ENCODE results near the gene WWOX. TPM values are rescaled to one million over a fixed set of nuclear protein-coding genes. Genes with fewer than 3 reads are reported as not detected.

WWOX gene
- total and polyA plus RNA-seq, 2 experiments from 2014 or later: 17.0 to 39.8 TPM

DNA sequence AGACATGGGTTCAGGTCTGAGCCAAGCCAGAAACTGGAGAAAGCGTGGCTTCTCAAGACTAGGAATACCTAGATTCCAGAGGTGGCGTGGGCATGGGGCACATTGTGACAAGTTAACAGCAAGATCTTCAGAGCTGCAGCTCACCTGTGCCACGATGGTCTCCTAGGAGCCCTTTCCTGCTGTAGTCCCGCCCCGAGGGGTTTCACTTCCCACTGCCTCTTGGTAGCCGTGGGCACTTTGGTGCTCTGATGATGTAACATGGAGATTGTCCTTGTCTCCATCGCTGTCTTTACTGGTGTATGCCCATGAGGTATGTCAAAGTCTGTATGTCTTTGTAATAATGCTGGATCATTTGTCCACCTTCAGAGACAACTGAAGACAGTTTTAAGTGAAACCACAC, 89.7 kb downstream of the WWOX start:
- H3K27me3 ChIP-seq: no peaks in the 10 kb centered on the region
- TF ChIP-seq EZH2phosphoT487 (IDR thresholded peaks at IDR 0.05; ENCODE audit: low read depth, severe bottlenecking, unreplicated experiment) (no peak), EZH2 (IDR thresholded peaks at IDR 0.05; ENCODE audit: borderline replicate concordance) (no peak)
- TF ChIP-seq, protein P1, sequence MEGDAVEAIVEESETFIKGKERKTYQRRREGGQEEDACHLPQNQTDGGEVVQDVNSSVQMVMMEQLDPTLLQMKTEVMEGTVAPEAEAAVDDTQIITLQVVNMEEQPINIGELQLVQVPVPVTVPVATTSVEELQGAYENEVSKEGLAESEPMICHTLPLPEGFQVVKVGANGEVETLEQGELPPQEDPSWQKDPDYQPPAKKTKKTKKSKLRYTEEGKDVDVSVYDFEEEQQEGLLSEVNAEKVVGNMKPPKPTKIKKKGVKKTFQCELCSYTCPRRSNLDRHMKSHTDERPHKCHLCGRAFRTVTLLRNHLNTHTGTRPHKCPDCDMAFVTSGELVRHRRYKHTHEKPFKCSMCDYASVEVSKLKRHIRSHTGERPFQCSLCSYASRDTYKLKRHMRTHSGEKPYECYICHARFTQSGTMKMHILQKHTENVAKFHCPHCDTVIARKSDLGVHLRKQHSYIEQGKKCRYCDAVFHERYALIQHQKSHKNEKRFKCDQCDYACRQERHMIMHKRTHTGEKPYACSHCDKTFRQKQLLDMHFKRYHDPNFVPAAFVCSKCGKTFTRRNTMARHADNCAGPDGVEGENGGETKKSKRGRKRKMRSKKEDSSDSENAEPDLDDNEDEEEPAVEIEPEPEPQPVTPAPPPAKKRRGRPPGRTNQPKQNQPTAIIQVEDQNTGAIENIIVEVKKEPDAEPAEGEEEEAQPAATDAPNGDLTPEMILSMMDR (IDR thresholded peaks at IDR 0.05; ENCODE audit: poor library complexity): no peak
- peaks cover 5% of the 10 kb centered on the region for H3K4me1 ChIP-seq (ENCODE audit: insufficient read depth)
- H4K20me1 ChIP-seq (ENCODE audit: insufficient read depth, poor library complexity, severe bottlenecking): no peaks in the 10 kb centered on the region
- DNase-seq (ENCODE audit: low spot score): no peak
- no peak overlapping the region for H3K4me2 ChIP-seq
- no peaks in the 10 kb centered on the region for H3K9me3 ChIP-seq (ENCODE audit: low read depth)
- no peaks in the 10 kb centered on the region for H3K79me2 ChIP-seq
- H2AFZ ChIP-seq: no peak overlapping the region
- H3K27ac ChIP-seq: no peak overlapping the region
- H3K9me2 ChIP-seq (replicated peaks; ENCODE audit: insufficient read depth): no peaks in the 10 kb centered on the region
- WGBS (ENCODE audit: low lambda C conversion rate, missing lambda C conversion rate): 97% methylated on average over 7 of the region's 7 CpGs
- no peak overlapping the region for H3K4me3 ChIP-seq
- H3K36me3 ChIP-seq (replicated peaks; ENCODE audit: insufficient read depth, low read depth): no peaks in the 10 kb centered on the region

DNA sequence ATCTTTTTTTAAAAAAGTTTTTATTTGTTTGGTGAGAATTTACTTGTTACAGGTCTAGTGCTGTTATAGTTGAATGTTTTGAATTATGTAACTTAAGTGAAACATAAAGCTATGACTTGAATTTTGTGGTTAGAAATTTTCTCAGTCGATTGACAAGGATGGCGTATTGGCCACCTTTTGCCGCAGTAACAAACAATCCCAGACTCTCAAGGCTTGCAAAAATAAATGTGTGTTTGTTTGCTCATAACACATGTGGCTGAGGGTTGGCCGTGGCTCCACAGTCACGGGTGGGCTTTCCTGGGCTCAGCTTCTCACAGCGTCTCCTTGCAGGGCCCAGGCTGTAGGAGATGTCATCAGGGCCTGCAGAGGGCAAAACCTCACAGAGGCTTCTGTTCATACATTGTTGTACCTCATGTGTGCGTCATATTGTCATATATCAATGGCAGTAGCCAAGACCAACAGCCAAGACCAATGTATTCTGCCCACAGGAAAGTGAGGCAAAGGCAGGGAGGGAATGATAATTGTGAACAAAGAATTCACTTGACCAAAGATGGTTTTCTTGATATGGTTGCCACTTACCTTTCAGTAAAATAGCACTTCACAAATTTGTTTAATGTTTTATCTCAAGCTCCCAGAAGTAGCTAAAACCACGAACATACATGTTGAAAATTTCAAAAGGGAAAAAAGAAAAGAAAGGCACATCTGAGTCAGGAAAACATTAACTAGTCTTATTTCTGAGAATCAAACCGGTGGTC, 93.5 kb downstream of the WWOX start:
- Histone ChIP-seq H3K36me3 (replicated peaks; ENCODE audit: insufficient read depth, low read depth) (no peaks in the 10 kb centered on the region), H3K4me3 (no peak overlapping the region), H3K27ac (no peak overlapping the region), H3K27me3 (no peaks in the 10 kb centered on the region), H4K20me1 (ENCODE audit: insufficient read depth, poor library complexity, severe bottlenecking) (no peaks in the 10 kb centered on the region), H3K4me2 (no peak overlapping the region), H3K9me3 (ENCODE audit: low read depth) (no peaks in the 10 kb centered on the region), H2AFZ (no peak overlapping the region), H3K4me1 (ENCODE audit: insufficient read depth) (no peaks in the 10 kb centered on the region), H3K79me2 (no peaks in the 10 kb centered on the region), H3K9me2 (replicated peaks; ENCODE audit: insufficient read depth) (no peaks in the 10 kb centered on the region)
- DNase-seq (ENCODE audit: low spot score): no peak
- no peak for TF ChIP-seq EZH2phosphoT487 (IDR thresholded peaks at IDR 0.05; ENCODE audit: low read depth, severe bottlenecking, unreplicated experiment)
- TF ChIP-seq, protein P1 (IDR thresholded peaks at IDR 0.05; ENCODE audit: poor library complexity): no peak
- 88% methylated on average over 9 of the region's 9 CpGs for WGBS (ENCODE audit: low lambda C conversion rate, missing lambda C conversion rate)

DNA sequence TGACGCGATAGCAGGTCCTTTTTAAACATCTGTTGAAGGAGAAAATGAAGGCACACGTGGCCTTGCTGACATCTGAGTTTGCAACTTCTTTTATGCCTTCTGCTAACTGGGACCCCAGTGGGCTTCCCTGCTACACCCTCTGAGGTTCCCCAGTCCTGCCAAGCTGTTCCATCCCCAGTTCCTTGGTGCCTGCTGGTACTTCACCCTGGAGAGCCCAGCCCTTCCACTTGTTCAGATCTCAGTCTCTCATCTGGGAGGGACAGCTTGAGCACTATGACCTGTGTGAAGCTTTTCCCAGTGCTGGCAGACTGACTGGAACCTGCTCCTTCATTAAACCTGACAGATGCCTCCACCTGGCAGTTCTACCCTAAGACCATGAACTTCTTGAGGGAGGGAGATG, 95.5 kb downstream of the WWOX start:
- Histone ChIP-seq H3K79me2 (no peaks in the 10 kb centered on the region), H3K4me1 (ENCODE audit: insufficient read depth) (no peaks in the 10 kb centered on the region), H3K9me3 (ENCODE audit: low read depth) (no peaks in the 10 kb centered on the region), H3K9me2 (replicated peaks; ENCODE audit: insufficient read depth) (no peaks in the 10 kb centered on the region), H2AFZ (no peak overlapping the region), H4K20me1 (ENCODE audit: insufficient read depth, poor library complexity, severe bottlenecking) (no peaks in the 10 kb centered on the region), H3K36me3 (replicated peaks; ENCODE audit: insufficient read depth, low read depth) (no peaks in the 10 kb centered on the region), H3K4me3 (no peak overlapping the region), H3K27ac (no peak overlapping the region), H3K4me2 (no peak overlapping the region), H3K27me3 (no peaks in the 10 kb centered on the region)
- TF ChIP-seq EZH2phosphoT487 (IDR thresholded peaks at IDR 0.05; ENCODE audit: low read depth, severe bottlenecking, unreplicated experiment): no peak
- TF ChIP-seq, protein P1 (IDR thresholded peaks at IDR 0.05; ENCODE audit: poor library complexity): no peak
- no peak for TF ChIP-seq EZH2 (IDR thresholded peaks at IDR 0.05; ENCODE audit: borderline replicate concordance)
- 97% methylated on average over 3 of the region's 3 CpGs for WGBS (ENCODE audit: low lambda C conversion rate, missing lambda C conversion rate)
- no peak for DNase-seq (ENCODE audit: low spot score)

Data from hepatocyte (in vitro differentiated cells).